IMR-90 (cell line): Measurements from ENCODE around the gene SREK1IP1. TPM values are rescaled to one million over a fixed set of nuclear protein-coding genes. Genes with fewer than 3 reads are reported as not detected.

ENCODE experiments used
- ATAC-seq: fragments of 200-7000 bp; cut with Tn5 transposase; 2 replicates; pipeline ENCODE4 v1.9.1; 2020; ENCODE audit warnings: low read depth, mild to moderate bottlenecking, moderate library complexity
- BruUV-seq: library from RNA; stranded (reverse); fragments of 400-500 nt; replicated peaks from 2 replicates; lab custom pipeline; 2021; lab: Mats Ljungman, UMichigan
- CTCF ChIA-PET: fragments of 300-600 bp; formaldehyde crosslinking; extraction: SDS; loops from one replicate; lab custom pipeline; 2021; ENCODE audit warnings: antibody characterized with exemption; lab: Yijun Ruan, JAX
- POLR2A ChIA-PET: fragments of 300-600 bp; sonication (Branson Sonifier 250); formaldehyde crosslinking; loops from one replicate; lab custom pipeline; 2022; ENCODE audit warnings: antibody characterized with exemption; ENCODE audit not compliant: unreplicated experiment; lab: Charles Lee
- DNase-seq: peaks from one replicate; pipeline ENCODE4 v3.0.0; 2013
- H2AFZ ChIP-seq: replicated peaks from 2 replicates; pipeline ENCODE3; 2013; ENCODE audit warnings: low read length, mild to moderate bottlenecking; ENCODE audit not compliant: poor library complexity
- H2AK5ac ChIP-seq: 2 replicates; pipeline ENCODE4 v1.6.1; 2013; ENCODE audit warnings: low read depth, low read length, inconsistent platforms
- H2AK9ac ChIP-seq: replicated peaks from 2 replicates; pipeline ENCODE3; 2013; ENCODE audit warnings: mild to moderate bottlenecking, low read depth, low read length, moderate library complexity; ENCODE audit not compliant: poor library complexity
- H2BK120ac ChIP-seq: 2 replicates; pipeline ENCODE4 v1.6.1; 2013; ENCODE audit warnings: low read depth, low read length, inconsistent platforms
- H2BK15ac ChIP-seq: 3 replicates; pipeline ENCODE4 v1.6.1; 2013; ENCODE audit warnings: low read depth, low read length, inconsistent platforms
- H2BK20ac ChIP-seq: 2 replicates; pipeline ENCODE4 v1.6.1; 2013; ENCODE audit warnings: low read depth, mild to moderate bottlenecking, inconsistent platforms, low read length, moderate library complexity
- H2BK5ac ChIP-seq: 2 replicates; pipeline ENCODE4 v1.6.1; 2013; ENCODE audit warnings: mild to moderate bottlenecking, low read depth, low read length, inconsistent platforms; ENCODE audit not compliant: poor library complexity, severe bottlenecking
- H3K14ac ChIP-seq: replicated peaks from 2 replicates; pipeline ENCODE4 v1.6.1; 2013; ENCODE audit warnings: low read depth, low read length, inconsistent platforms
- H3K18ac ChIP-seq: 2 replicates; pipeline ENCODE4 v1.6.1; 2013; ENCODE audit warnings: low read depth, low read length, control low read depth
- H3K23ac ChIP-seq: 2 replicates; pipeline ENCODE4 v1.6.1; 2013; ENCODE audit warnings: low read depth, low read length, inconsistent platforms
- H3K27ac ChIP-seq: 2 replicates; pipeline ENCODE4 v1.5.1; 2013; ENCODE audit warnings: mild to moderate bottlenecking, control low read depth, low read length; ENCODE audit not compliant: insufficient read depth
- H3K27me3 ChIP-seq: 2 replicates; pipeline ENCODE4 v1.6.1; 2013; ENCODE audit warnings: low read length; ENCODE audit not compliant: control insufficient read depth, insufficient read depth
- H3K36me3 ChIP-seq: 2 replicates; pipeline ENCODE4 v1.6.1; 2013; ENCODE audit warnings: low read length, mixed read lengths; ENCODE audit not compliant: control insufficient read depth, insufficient read depth
- H3K4ac ChIP-seq: 2 replicates; pipeline ENCODE4 v1.6.1; 2013; ENCODE audit warnings: low read depth, low read length, inconsistent platforms
- H3K4me1 ChIP-seq: 2 replicates; pipeline ENCODE4 v1.6.1; 2013; ENCODE audit warnings: low read length, mixed read lengths; ENCODE audit not compliant: control insufficient read depth, insufficient read depth
- H3K4me2 ChIP-seq: 2 replicates; pipeline ENCODE4 v1.6.1; 2013; ENCODE audit warnings: low read depth, mild to moderate bottlenecking, control low read depth, low read length, moderate library complexity
- H3K4me3 ChIP-seq: 2 replicates; pipeline ENCODE4 v1.5.1; 2013; ENCODE audit warnings: low read depth, mild to moderate bottlenecking, control low read depth, low read length, moderate library complexity; ENCODE audit not compliant: insufficient read depth
- H3K56ac ChIP-seq: 2 replicates; pipeline ENCODE4 v1.6.1; 2013; ENCODE audit warnings: low read length, inconsistent platforms; ENCODE audit not compliant: insufficient read depth; ENCODE audit errors: extremely low read depth
- H3K79me1 ChIP-seq, 2 experiments: 2 replicates each; pipeline ENCODE4 v1.6.1; 2013; ENCODE audit warnings: low read length in 2 of 2, inconsistent platforms in 1 of 2, low read depth in 1 of 2
- H3K9ac ChIP-seq: 2 replicates; pipeline ENCODE4 v1.6.1; 2013; ENCODE audit warnings: low read depth, low read length, control low read depth
- H3K9me1 ChIP-seq: 2 replicates; pipeline ENCODE4 v1.6.1; 2013; ENCODE audit warnings: low read length, inconsistent platforms; ENCODE audit not compliant: insufficient read depth
- H3K9me3 ChIP-seq: 2 replicates; pipeline ENCODE4 v1.6.1; 2013; ENCODE audit warnings: low read length; ENCODE audit not compliant: control insufficient read depth, insufficient read depth
- H4K20me1 ChIP-seq: 2 replicates; pipeline ENCODE4 v1.6.1; 2013; ENCODE audit warnings: low read length, inconsistent platforms; ENCODE audit not compliant: insufficient read depth
- H4K5ac ChIP-seq: 2 replicates; pipeline ENCODE4 v1.6.1; 2013; ENCODE audit warnings: mild to moderate bottlenecking, low read depth, low read length, control low read depth
- H4K8ac ChIP-seq, 2 experiments: 2 replicates each; pipeline ENCODE4 v1.6.1; 2013; ENCODE audit warnings: low read depth in 2 of 2, low read length in 2 of 2, control low read depth in 1 of 2, inconsistent platforms in 1 of 2
- H4K91ac ChIP-seq: 2 replicates; pipeline ENCODE4 v1.6.1; 2013; ENCODE audit warnings: low read depth, low read length, inconsistent platforms; ENCODE audit not compliant: insufficient read depth
- CEBPB ChIP-seq: IDR thresholded peaks from 2 replicates; pipeline ENCODE4 v1.6.1; 2012; ENCODE audit warnings: low read depth, low read length, improper control_type of control experiment
- CHD1 ChIP-seq: IDR thresholded peaks from 2 replicates; pipeline ENCODE4 v1.6.1; 2012; ENCODE audit warnings: low read depth, low read length, improper control_type of control experiment
- ELK1 ChIP-seq: fragments of 150-350 bp; IDR thresholded peaks from 2 replicates; pipeline ENCODE4 v1.6.1; 2016; ENCODE audit warnings: low read depth, mild to moderate bottlenecking, low read length, moderate library complexity, borderline replicate concordance
- FOS ChIP-seq: fragments of 150-350 bp; IDR thresholded peaks from 2 replicates; pipeline ENCODE4 v1.6.1; 2016; ENCODE audit warnings: low read depth, low read length
- MAZ ChIP-seq: IDR thresholded peaks from 2 replicates; pipeline ENCODE4 v1.6.1; 2012; ENCODE audit warnings: low read depth, mild to moderate bottlenecking, low read length, improper control_type of control experiment, moderate library complexity, borderline replicate concordance
- POLR2A ChIP-seq: IDR thresholded peaks from 2 replicates; pipeline ENCODE4 v1.6.1; 2012; ENCODE audit warnings: mild to moderate bottlenecking, low read depth, low read length
- RCOR1 ChIP-seq: IDR thresholded peaks from 2 replicates; pipeline ENCODE4 v1.6.1; 2012; ENCODE audit warnings: mild to moderate bottlenecking, low read length, improper control_type of control experiment; ENCODE audit not compliant: insufficient replicate concordance
- RFX5 ChIP-seq: IDR thresholded peaks from 2 replicates; pipeline ENCODE4 v1.8.0; 2012; ENCODE audit warnings: low read depth, mild to moderate bottlenecking, low read length, moderate library complexity
- SMC3 ChIP-seq: fragments of 150-350 bp; IDR thresholded peaks from 2 replicates; pipeline ENCODE4 v1.6.1; 2016; ENCODE audit warnings: low read depth, mild to moderate bottlenecking, antibody characterized with exemption, low read length, moderate library complexity
- WGBS, 2 experiments: methylation state at CpG; one replicate each; pipeline versions ENCODE4 v1.1.5 to v1.1.7; 2013; ENCODE audit warnings: missing lambda C conversion rate in 2 of 2; ENCODE audit not compliant: insufficient read length in 1 of 2; ENCODE audit errors: extremely low coverage in 2 of 2; 5-methylcytosine and 5-hydroxymethylcytosine counted together
- dilution Hi-C: fragments of 300-500 bp; cut with HindIII; formaldehyde crosslinking; loops from one replicate; pipeline ENCODE4 v1.14.3; 2018; ENCODE audit warnings: low sequenced_read_pairs; ENCODE audit not compliant: unreplicated experiment
- in situ Hi-C: fragments of 300-500 bp; cut with MboI; formaldehyde crosslinking; loops from 3 replicates; pipeline ENCODE4 v1.14.3; 2019; ENCODE audit warnings: low sequenced_read_pairs, inconsistent platforms, mixed read lengths
- intact Hi-C: fragments of 100-400 bp; cut with micrococcal nuclease; formaldehyde crosslinking; loops from 2 replicates; pipeline ENCODE4 v1.10.0; 2022
- polyA plus RNA-seq, 3 experiments: library from polyadenylated mRNA; depleted of rRNA; stranded (reverse); fragments of >200 nt; gene quantifications; 2 replicates each; pipeline ENCODE4 v1.2.3, GENCODE V29; 2012; ENCODE audit warnings: low replicate concordance in 1 of 3
- total RNA-seq: library from RNA; depleted of rRNA; stranded (reverse); fragments of >200 nt; gene quantifications from 2 replicates; pipeline ENCODE4 v1.2.3, GENCODE V29; 2012

Gene SREK1IP1
- total and polyA plus RNA-seq, 2 of the 4 experiments (the other 2 are of a cell fraction): 3.3 to 6.5 TPM

GRCh38 chr5:64693636-64694035 is 74.9 kb downstream of the SREK1IP1 start:
- Histone ChIP-seq H4K20me1 (no peaks in the 10 kb centered on the region), H4K5ac (no peak overlapping the region), H2BK20ac (no peak overlapping the region), H2BK120ac (no peak overlapping the region), H3K14ac (no peak overlapping the region), H3K27me3 (peaks cover 30% of the 10 kb centered on the region), H4K8ac (no peak overlapping the region), H2AK9ac (no peak overlapping the region), H3K23ac (no peak overlapping the region), H2AFZ (no peak overlapping the region), H3K56ac (no peak overlapping the region), H3K4me1 (0 out of 2 replicates have a peak, but pooled peaks cover 5% of the 10 kb centered on the region), H3K9me1 (no peaks in the 10 kb centered on the region), H3K4ac (no peak overlapping the region), H3K36me3 (no peaks in the 10 kb centered on the region), H3K27ac (no peak overlapping the region), H3K4me2 (no peak overlapping the region; the same call in 1 of the 2 replicates), H2BK5ac (no peak overlapping the region), H3K4me3 (no peak overlapping the region), H4K91ac (no peak overlapping the region), H3K9ac (no peak overlapping the region), H2AK5ac (no peak overlapping the region), H3K79me1 (no peaks in the 10 kb centered on the region), H3K9me3 (no peaks in the 10 kb centered on the region), H3K18ac (no peak overlapping the region), H2BK15ac (no peak overlapping the region)
- CTCF ChIA-PET: no interaction called here
- intact Hi-C loops (no loop called here), in situ Hi-C loops (no loop called here), dilution Hi-C loops (no loop called here)
- TF ChIP-seq MAZ (no peak), FOS (no peak), CHD1 (no peak), RCOR1 (no peak), ELK1 (no peak), RFX5 (no peak), POLR2A (no peak), CEBPB (no peak), SMC3 (no peak)
- POLR2A ChIA-PET: no interaction called here
- 40% methylated on average over 1 of the region's 2 CpGs; no CpG with 5 or more reads in 1 of the 2 experiments for WGBS, 2 experiments
- ATAC-seq: no peak
- no TSS peak for BruUV-seq
- DNase-seq: no peak
